T-helper 17 cell (primary cell): ENCODE data around the gene INPP5F. TPM values are rescaled to one million over a fixed set of nuclear protein-coding genes. Genes with fewer than 3 reads are reported as not detected.
"Not testable (repeated sequence)": the region's sequence is repeated elsewhere in the genome, so short reads cannot be mapped to it uniquely, and the experiment has no call there.

ENCODE experiments used
- ATAC-seq: fragments of 150-1000 bp; cut with Tn5 transposase; 2 replicates; pipeline ENCODE4 v1.10.0; 2021; ENCODE audit warnings: mild to moderate bottlenecking, moderate library complexity
- DNase-seq, 3 donors: peaks; one replicate each; pipeline versions ENCODE4 v3.0.0 to v3.0.0-alpha.2; 2020 to 2021
- H3K9me3 ChIP-seq: one replicate; pipeline ENCODE4 v1.7.0; 2013; ENCODE audit warnings: low read length, mild to moderate bottlenecking; ENCODE audit not compliant: control insufficient read depth, poor library complexity, severe bottlenecking
- H3K27ac Mint-ChIP-seq: one replicate; pipeline ENCODE4 v1.8.0; 2022; ENCODE audit warnings: mild to moderate bottlenecking, moderate library complexity, mixed read lengths
- H3K27me3 Mint-ChIP-seq: one replicate; pipeline ENCODE4 v1.8.0; 2022; ENCODE audit warnings: mixed read lengths
- H3K36me3 Mint-ChIP-seq: one replicate; pipeline ENCODE4 v1.8.0; 2022; ENCODE audit warnings: low read depth, mixed read lengths
- H3K4me1 Mint-ChIP-seq: one replicate; pipeline ENCODE4 v1.8.0; 2022; ENCODE audit warnings: mild to moderate bottlenecking, mixed read lengths
- H3K4me3 Mint-ChIP-seq: one replicate; pipeline ENCODE4 v1.8.0; 2022; ENCODE audit warnings: mild to moderate bottlenecking, moderate library complexity, mixed read lengths
- total RNA-seq, 4 donors: library from RNA in 2 of 4; stranded (reverse) in 2 of 4; gene quantifications; one replicate each; pipeline ENCODE4 v1.2.3 and lab custom pipeline; 2022 to 2026

Gene INPP5F
- total RNA-seq, 2 donors from 2014 or later: 10.4 to 11.9 TPM

- Mint-ChIP-seq H3K36me3 (peaks cover 3% of the 10 kb centered on the region), H3K4me1 (peaks cover 15% of the 10 kb centered on the region), H3K27ac (no peak overlapping the region), H3K27me3 (no peaks in the 10 kb centered on the region), H3K4me3 (no peak overlapping the region)
- no peak for DNase-seq
- H3K9me3 ChIP-seq: no peaks in the 10 kb centered on the region
- no peak for ATAC-seq
Measured at GRCh38 chr10:119759832-119760231, 34.0 kb downstream of the INPP5F start.

- DNase-seq: no peak
- no peak overlapping the region for H3K27ac Mint-ChIP-seq
Measured at GRCh38 chr10:119761106-119761505, 35.3 kb downstream of the INPP5F start.

GRCh38 chr10:119762035-119762434, 36.2 kb downstream of the INPP5F start:
- DNase-seq (no peak), ATAC-seq (no peak)
- no peak overlapping the region for H3K27ac Mint-ChIP-seq
- H3K9me3 ChIP-seq: no peaks in the 10 kb centered on the region
- H3K4me1 Mint-ChIP-seq: peaks cover 15% of the 10 kb centered on the region
- H3K27me3 Mint-ChIP-seq: no peaks in the 10 kb centered on the region
- peaks cover 3% of the 10 kb centered on the region for H3K36me3 Mint-ChIP-seq
- no peak overlapping the region for H3K4me3 Mint-ChIP-seq

More at GRCh38 chr10:119761106-119761505, 35.3 kb downstream of the INPP5F start:
- Mint-ChIP-seq H3K36me3 (peaks cover 3% of the 10 kb centered on the region), H3K4me1 (peaks cover 15% of the 10 kb centered on the region), H3K4me3 (no peak overlapping the region), H3K27me3 (no peaks in the 10 kb centered on the region)
- H3K9me3 ChIP-seq: no peaks in the 10 kb centered on the region
- no peak for ATAC-seq

GRCh38 chr10:119762805-119763798, 37.3 kb downstream of the INPP5F start:
- Mint-ChIP-seq H3K27ac (no peak overlapping the region), H3K36me3 (peaks cover 3% of the 10 kb centered on the region), H3K4me1 (peaks cover 15% of the 10 kb centered on the region), H3K4me3 (no peak overlapping the region), H3K27me3 (no peaks in the 10 kb centered on the region)
- no peaks in the 10 kb centered on the region for H3K9me3 ChIP-seq
- ATAC-seq (no peak), DNase-seq (no peak)

GRCh38 chr10:119768455-119769094, 42.7 kb downstream of the INPP5F start:
- Mint-ChIP-seq H3K36me3 (peaks cover 2% of the 10 kb centered on the region), H3K4me1 (peaks cover 14% of the 10 kb centered on the region), H3K4me3 (no peak overlapping the region), H3K27ac (peak overlapping the region; percentile 8), H3K27me3 (no peaks in the 10 kb centered on the region)
- DNase-seq (no peak), ATAC-seq (no peak)
- H3K9me3 ChIP-seq: no peaks in the 10 kb centered on the region

- Mint-ChIP-seq H3K36me3 (peaks cover 2% of the 10 kb centered on the region), H3K27ac (peak overlapping the region; percentile 37), H3K4me3 (no peak overlapping the region), H3K4me1 (peaks cover 7% of the 10 kb centered on the region), H3K27me3 (no peaks in the 10 kb centered on the region)
- ATAC-seq: no peak
- DNase-seq: no peak
- no peaks in the 10 kb centered on the region for H3K9me3 ChIP-seq
Measured at GRCh38 chr10:119769886-119770285, 44.0 kb downstream of the INPP5F start.

GRCh38 chr10:119770928-119771327, 45.1 kb downstream of the INPP5F start:
- no peaks in the 10 kb centered on the region for H3K27me3 Mint-ChIP-seq
- no peak overlapping the region for H3K4me3 Mint-ChIP-seq
- peaks cover 7% of the 10 kb centered on the region for H3K4me1 Mint-ChIP-seq
- ATAC-seq (no peak), DNase-seq (no peak)
- no peaks in the 10 kb centered on the region for H3K9me3 ChIP-seq
- H3K36me3 Mint-ChIP-seq: peaks cover 6% of the 10 kb centered on the region
- H3K27ac Mint-ChIP-seq: no peak overlapping the region

- Mint-ChIP-seq H3K27me3 (no peaks in the 10 kb centered on the region), H3K36me3 (peaks cover 6% of the 10 kb centered on the region), H3K27ac (no peak overlapping the region), H3K4me1 (peaks cover 7% of the 10 kb centered on the region), H3K4me3 (no peak overlapping the region)
- ATAC-seq (no peak), DNase-seq (no peak)
- no peaks in the 10 kb centered on the region for H3K9me3 ChIP-seq
Measured at GRCh38 chr10:119772334-119772733, 46.5 kb downstream of the INPP5F start.

GRCh38 chr10:119773041-119773440, 47.2 kb downstream of the INPP5F start:
- not testable (repeated sequence) for ATAC-seq, DNase-seq, H3K36me3 Mint-ChIP-seq, H3K4me1 Mint-ChIP-seq, H3K9me3 ChIP-seq, H3K27me3 Mint-ChIP-seq, H3K4me3 Mint-ChIP-seq, H3K27ac Mint-ChIP-seq

GRCh38 chr10:119775529-119775928, 49.7 kb downstream of the INPP5F start:
- Mint-ChIP-seq H3K36me3 (peaks cover 6% of the 10 kb centered on the region), H3K4me3 (no peak overlapping the region), H3K4me1 (peaks cover 4% of the 10 kb centered on the region), H3K27me3 (no peaks in the 10 kb centered on the region), H3K27ac (no peak overlapping the region)
- ATAC-seq (no peak), DNase-seq (no peak)
- no peaks in the 10 kb centered on the region for H3K9me3 ChIP-seq

GRCh38 chr10:119776536-119776935, 50.7 kb downstream of the INPP5F start:
- no peak for DNase-seq
- Mint-ChIP-seq H3K27ac (no peak overlapping the region), H3K4me3 (no peak overlapping the region), H3K27me3 (no peaks in the 10 kb centered on the region), H3K36me3 (peaks cover 4% of the 10 kb centered on the region), H3K4me1 (peaks cover 4% of the 10 kb centered on the region)
- no peaks in the 10 kb centered on the region for H3K9me3 ChIP-seq
- no peak for ATAC-seq

GRCh38 chr10:119777686-119778085, 51.8 kb downstream of the INPP5F start:
- DNase-seq (no peak), ATAC-seq (no peak)
- Mint-ChIP-seq H3K36me3 (peaks cover 4% of the 10 kb centered on the region), H3K27me3 (no peaks in the 10 kb centered on the region), H3K4me3 (no peak overlapping the region), H3K4me1 (peaks cover 4% of the 10 kb centered on the region), H3K27ac (no peak overlapping the region)
- no peaks in the 10 kb centered on the region for H3K9me3 ChIP-seq

- H3K4me1 Mint-ChIP-seq: peaks cover 4% of the 10 kb centered on the region
- H3K27me3 Mint-ChIP-seq: no peaks in the 10 kb centered on the region
- H3K36me3 Mint-ChIP-seq: peaks cover 4% of the 10 kb centered on the region
- ATAC-seq: no peak
- DNase-seq: no peak
- H3K9me3 ChIP-seq: no peaks in the 10 kb centered on the region
- H3K4me3 Mint-ChIP-seq: no peak overlapping the region
- H3K27ac Mint-ChIP-seq: peak overlapping the region; percentile 66
Measured at GRCh38 chr10:119778776-119779445, 53.1 kb downstream of the INPP5F start.
